SU-DHL-6 (cell line): ENCODE results near the gene NEURL1B.

ENCODE experiments used
- EZH2phosphoT487 ChIP-seq: fragments of 200-600 bp; sonication (generic), shearing (Covaris generic); conservative IDR thresholded peaks from 2 replicates; pipeline ENCODE4 v1.6.1; 2018; ENCODE audit warnings: mild to moderate bottlenecking, antibody characterized with exemption, low read length, moderate library complexity, mixed read lengths
- TF ChIP-seq, protein P1 (sequence below): fragments of 200-600 bp; sonication (generic); IDR thresholded peaks from one replicate; pipeline ENCODE4 v1.5.1; 2017; ENCODE audit warnings: antibody characterized with exemption, mild to moderate bottlenecking, low read length, moderate library complexity; ENCODE audit not compliant: insufficient read depth, poor library complexity, severe bottlenecking

DNA sequence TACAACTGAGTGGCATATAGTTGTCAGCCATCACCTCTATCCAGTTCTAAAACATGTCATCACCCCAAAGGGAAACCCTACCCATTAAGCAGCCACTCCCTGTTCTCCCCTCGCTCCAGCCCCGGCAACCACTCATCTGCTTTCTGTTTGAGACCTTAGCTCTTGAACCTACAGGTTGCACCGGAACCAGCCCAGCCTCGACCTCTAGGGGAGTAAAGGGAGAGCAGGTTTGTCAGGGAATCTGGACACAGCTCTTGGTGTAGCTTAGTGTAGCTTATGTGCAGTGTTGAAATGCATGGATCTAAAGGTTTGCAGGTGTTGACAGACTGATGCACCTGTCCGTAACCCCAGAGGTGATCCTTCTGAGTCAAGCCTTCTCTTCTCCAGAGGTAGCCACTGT, 30.0 kb downstream of the NEURL1B start:
- TF ChIP-seq, protein P1, sequence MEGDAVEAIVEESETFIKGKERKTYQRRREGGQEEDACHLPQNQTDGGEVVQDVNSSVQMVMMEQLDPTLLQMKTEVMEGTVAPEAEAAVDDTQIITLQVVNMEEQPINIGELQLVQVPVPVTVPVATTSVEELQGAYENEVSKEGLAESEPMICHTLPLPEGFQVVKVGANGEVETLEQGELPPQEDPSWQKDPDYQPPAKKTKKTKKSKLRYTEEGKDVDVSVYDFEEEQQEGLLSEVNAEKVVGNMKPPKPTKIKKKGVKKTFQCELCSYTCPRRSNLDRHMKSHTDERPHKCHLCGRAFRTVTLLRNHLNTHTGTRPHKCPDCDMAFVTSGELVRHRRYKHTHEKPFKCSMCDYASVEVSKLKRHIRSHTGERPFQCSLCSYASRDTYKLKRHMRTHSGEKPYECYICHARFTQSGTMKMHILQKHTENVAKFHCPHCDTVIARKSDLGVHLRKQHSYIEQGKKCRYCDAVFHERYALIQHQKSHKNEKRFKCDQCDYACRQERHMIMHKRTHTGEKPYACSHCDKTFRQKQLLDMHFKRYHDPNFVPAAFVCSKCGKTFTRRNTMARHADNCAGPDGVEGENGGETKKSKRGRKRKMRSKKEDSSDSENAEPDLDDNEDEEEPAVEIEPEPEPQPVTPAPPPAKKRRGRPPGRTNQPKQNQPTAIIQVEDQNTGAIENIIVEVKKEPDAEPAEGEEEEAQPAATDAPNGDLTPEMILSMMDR: no peak
- no peak for TF ChIP-seq EZH2phosphoT487
